ENCODE measurements around the gene TNFRSF11A.

DNA sequence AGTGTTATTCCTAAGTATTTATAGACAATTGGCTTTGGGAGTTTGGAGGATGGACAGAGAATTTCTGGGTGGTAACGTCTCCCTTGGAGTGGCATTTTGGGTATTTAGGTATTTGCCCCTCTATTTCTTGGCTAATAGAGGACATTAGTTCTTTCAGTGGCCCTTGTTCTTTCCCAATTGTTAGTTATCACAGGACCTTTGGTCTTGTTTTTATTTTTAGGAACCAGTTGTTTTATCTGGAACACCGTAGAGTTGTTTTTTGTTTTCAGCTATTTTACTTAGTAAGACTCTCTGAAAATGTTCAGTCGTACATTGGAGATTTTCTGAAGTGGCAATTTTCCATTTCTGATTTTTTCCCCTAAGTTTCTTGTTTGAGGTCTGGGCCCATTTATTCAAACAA is 40.5 kb upstream of the TNFRSF11A start:
- TF ChIP-seq, protein P1, sequence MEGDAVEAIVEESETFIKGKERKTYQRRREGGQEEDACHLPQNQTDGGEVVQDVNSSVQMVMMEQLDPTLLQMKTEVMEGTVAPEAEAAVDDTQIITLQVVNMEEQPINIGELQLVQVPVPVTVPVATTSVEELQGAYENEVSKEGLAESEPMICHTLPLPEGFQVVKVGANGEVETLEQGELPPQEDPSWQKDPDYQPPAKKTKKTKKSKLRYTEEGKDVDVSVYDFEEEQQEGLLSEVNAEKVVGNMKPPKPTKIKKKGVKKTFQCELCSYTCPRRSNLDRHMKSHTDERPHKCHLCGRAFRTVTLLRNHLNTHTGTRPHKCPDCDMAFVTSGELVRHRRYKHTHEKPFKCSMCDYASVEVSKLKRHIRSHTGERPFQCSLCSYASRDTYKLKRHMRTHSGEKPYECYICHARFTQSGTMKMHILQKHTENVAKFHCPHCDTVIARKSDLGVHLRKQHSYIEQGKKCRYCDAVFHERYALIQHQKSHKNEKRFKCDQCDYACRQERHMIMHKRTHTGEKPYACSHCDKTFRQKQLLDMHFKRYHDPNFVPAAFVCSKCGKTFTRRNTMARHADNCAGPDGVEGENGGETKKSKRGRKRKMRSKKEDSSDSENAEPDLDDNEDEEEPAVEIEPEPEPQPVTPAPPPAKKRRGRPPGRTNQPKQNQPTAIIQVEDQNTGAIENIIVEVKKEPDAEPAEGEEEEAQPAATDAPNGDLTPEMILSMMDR (IDR thresholded peaks at IDR 0.05; ENCODE audit: poor library complexity) = no peak
- no peak for TF ChIP-seq EZH2phosphoT487 (IDR thresholded peaks at IDR 0.05; ENCODE audit: low read depth, severe bottlenecking, unreplicated experiment)

Data from hepatocyte (in vitro differentiated cells).